Measurements from ENCODE around the gene INTU.
"Not testable (repeated sequence)": the region's sequence is repeated elsewhere in the genome, so short reads cannot be mapped to it uniquely, and the experiment has no call there.

Gene INTU

GRCh38 chr4:127643791-127644190, 11.0 kb downstream of the INTU start:
- DNase-seq (ENCODE audit: low spot score): no peak

- no peak for DNase-seq (ENCODE audit: low spot score)
Measured at GRCh38 chr4:127648061-127648460, 15.3 kb downstream of the INTU start.

- not testable (repeated sequence) for DNase-seq (ENCODE audit: low spot score)
Measured at GRCh38 chr4:127655590-127655989, 22.8 kb downstream of the INTU start.

GRCh38 chr4:127656047-127656680, 23.4 kb downstream of the INTU start:
- DNase-seq (ENCODE audit: low spot score): no peak

GRCh38 chr4:127660284-127660885, 27.6 kb downstream of the INTU start:
- no peak for DNase-seq (ENCODE audit: low spot score)

GRCh38 chr4:127667116-127667515, 34.4 kb downstream of the INTU start:
- no peak for DNase-seq (ENCODE audit: low spot score)

- no peak for DNase-seq (ENCODE audit: low spot score)
Measured at GRCh38 chr4:127667772-127668171, 35.0 kb downstream of the INTU start.

GRCh38 chr4:127668770-127669169, 36.0 kb downstream of the INTU start:
- DNase-seq (ENCODE audit: low spot score): no peak

- no peak for DNase-seq (ENCODE audit: low spot score)
Measured at GRCh38 chr4:127669691-127670090, 36.9 kb downstream of the INTU start.

GRCh38 chr4:127672111-127672510, 39.4 kb downstream of the INTU start:
- DNase-seq (ENCODE audit: low spot score): no peak

GRCh38 chr4:127685292-127685691, 52.5 kb downstream of the INTU start:
- DNase-seq (ENCODE audit: low spot score): peak; percentile 12

- DNase-seq (ENCODE audit: low spot score): no peak
Measured at GRCh38 chr4:127686658-127687057, 53.9 kb downstream of the INTU start.

GRCh38 chr4:127687580-127687979, 54.8 kb downstream of the INTU start:
- no peak for DNase-seq (ENCODE audit: low spot score)

- peak; percentile 22 for DNase-seq (ENCODE audit: low spot score)
Measured at GRCh38 chr4:127698789-127699200, 66.0 kb downstream of the INTU start.

- no peak for DNase-seq (ENCODE audit: low spot score)
Measured at GRCh38 chr4:127708985-127709384, 76.2 kb downstream of the INTU start.

GRCh38 chr4:127709456-127709855, 76.7 kb downstream of the INTU start:
- no peak for DNase-seq (ENCODE audit: low spot score)

GRCh38 chr4:127730142-127730913, 97.6 kb downstream of the INTU start, which contains the start of gene SLC25A31:
TSS of gene SLC25A31 (plus strand) at chr4:127730400. CDS start at chr4:127730546, 146 bp downstream.
- no peak for DNase-seq (ENCODE audit: low spot score)

- DNase-seq (ENCODE audit: low spot score): no peak
Measured at GRCh38 chr4:127731406-127731805, 98.6 kb downstream of the INTU start.

GRCh38 chr4:127732623-127733328, 100.0 kb downstream of the INTU start:
- peak; percentile 66 for DNase-seq (ENCODE audit: low spot score)

GRCh38 chr4:127734976-127735375, 102.2 kb downstream of the INTU start:
- no peak for DNase-seq (ENCODE audit: low spot score)

GRCh38 chr4:127737295-127737694, 104.5 kb downstream of the INTU start:
- no peak for DNase-seq (ENCODE audit: low spot score)

GRCh38 chr4:127741247-127741646, 108.5 kb downstream of the INTU start:
- DNase-seq (ENCODE audit: low spot score): no peak
